Stimulated activated CD8-positive, alpha-beta memory T cell treated with anti-CD3 and anti-CD28 coated beads, Interleukin-7, amount 100 ng/mL, for 1 hour (primary cell): ENCODE results near the gene ZNF343.
"Not testable (repeated sequence)": the region's sequence is repeated elsewhere in the genome, so short reads cannot be mapped to it uniquely, and the experiment has no call there.

Experiments
- DNase-seq, 2 donors: peaks; one replicate each; pipeline ENCODE4 v3.0.0-alpha.2; 2020; ENCODE audit warnings: low read depth in 2 of 2

The ZNF343 gene

GRCh38 chr20:2521369-2522305 lies 12.9 kb upstream of the ZNF343 start:
- peak in 1 of 2 donors; percentile 38 for DNase-seq

DNA sequence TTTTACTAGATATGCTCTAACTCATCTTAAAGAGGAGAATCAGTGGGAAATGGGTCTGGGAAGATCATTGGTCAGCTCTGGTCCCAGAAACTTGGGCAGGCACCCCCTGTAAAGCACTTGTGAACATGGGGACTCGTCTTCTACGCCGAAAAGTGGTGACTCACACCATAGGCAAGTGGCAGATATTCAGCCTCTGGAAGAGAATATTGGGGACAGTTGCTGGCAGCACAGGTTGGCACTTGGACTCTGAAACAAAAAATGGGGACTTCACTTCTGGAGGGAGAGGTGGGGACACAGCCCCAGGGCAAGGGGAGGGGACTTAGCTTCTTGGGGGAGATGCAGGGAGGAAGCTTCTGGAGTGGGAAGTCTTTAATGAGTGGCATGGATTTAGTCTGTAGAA lies 11.9 kb upstream of the ZNF343 start:
- no peak for DNase-seq

DNA sequence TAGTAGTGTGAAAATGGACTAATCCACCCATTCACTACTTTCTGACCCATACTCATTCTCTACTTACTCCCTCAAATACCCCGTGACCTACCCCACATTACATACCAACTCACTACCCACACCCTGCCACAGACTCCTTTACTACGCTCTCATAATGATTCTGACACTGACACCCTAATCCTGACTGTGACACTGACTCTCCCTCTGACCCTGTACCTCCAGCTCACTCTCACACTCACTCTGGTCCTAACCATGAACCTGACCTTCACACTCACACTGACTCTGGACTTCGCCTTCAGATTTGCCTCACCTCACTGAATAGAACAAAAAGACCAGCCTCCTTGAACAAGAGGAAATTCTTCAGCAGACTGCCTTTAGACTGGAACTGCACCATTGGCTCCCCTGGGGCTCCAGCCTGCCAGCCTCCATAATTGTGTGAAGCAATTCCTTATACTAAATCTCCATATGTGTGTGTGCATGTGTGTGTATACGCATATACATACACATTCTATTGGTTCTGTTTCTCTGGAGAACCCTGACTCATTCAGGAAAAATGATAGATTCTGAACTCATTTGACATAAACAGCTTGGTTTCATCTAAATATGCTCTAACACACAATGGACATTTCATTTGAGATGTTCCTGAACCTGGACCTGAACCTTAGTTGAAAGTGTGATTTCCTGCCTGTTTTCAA lies 10.5 kb upstream of the ZNF343 start:
- DNase-seq: no peak

DNA sequence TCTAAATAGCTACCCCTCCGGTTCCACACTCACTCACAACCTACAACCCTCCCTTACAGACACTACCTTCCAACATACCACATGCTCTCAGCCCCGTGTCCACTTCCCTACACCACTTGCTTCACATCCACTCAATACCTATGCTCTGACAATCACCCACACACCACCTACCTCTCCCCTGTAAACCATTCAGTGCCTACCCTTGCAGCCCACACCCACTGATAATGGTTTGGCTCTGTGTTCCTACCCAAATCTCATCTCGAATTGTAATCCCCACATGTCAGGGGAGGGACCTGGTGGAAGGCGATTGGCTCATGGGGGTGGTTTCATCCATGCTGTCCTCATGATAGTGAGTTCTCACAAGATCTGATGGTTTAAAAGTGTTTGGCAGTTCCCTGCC lies 9.8 kb upstream of the ZNF343 start:
- DNase-seq: no peak

DNA sequence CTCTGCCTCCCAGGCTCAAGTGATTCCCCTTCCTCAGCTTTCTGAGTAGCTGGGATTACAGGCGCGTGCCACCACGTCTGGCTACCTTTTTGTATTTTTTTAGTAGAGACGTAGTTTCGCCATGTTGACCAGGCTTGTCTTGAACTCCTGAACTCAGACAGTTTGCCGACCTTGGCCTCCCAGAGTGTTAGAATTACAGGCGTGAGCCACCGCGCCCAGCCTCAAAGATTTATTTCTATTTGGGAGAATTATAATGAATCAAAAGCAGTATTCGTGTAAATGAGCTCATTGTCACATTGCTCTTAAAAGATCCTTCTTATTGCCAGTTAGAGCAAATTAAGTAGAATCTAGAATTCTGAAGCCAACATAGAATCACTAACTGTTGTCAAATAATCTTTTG lies 9.4 kb upstream of the ZNF343 start:
- DNase-seq: no peak

DNA sequence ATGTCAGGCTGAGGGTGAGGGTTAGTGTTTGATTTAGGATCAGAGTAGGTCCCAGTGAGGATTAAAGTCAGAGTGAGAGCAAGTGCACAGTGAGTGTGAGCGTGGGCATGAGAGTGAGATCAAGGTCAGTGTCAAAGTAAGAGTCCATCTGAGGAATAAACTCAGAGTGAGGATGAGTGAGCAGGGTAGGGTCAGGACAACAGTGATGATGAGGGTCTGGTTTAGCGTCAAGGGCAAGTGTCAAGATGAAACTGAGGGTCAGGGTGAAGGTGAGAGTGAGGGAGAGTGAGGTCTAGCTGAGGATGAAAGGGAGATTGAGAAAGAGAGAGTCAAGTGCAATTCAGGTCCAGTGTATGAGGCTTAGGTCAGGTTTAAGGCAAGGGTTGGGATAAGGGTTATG lies 7.7 kb upstream of the ZNF343 start:
- DNase-seq: no peak

DNA sequence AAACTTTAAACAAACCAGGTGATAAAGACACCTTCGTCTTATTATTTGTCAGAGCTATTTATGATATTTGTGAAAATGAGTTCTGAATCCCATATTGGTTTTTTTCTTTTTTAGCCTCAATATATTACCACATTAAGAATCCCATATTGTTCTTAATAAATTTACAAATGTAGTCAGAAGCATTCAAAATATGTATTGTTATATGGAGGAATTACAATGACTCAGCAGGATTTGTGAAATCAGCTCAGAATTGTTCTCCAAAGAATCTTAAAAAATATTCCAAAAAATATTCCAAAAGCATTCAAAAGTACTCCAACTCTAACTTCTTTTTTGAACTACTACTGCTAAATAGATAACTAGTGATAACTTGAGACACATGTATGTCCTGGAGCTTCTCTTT lies 6.5 kb upstream of the ZNF343 start:
- no peak for DNase-seq

GRCh38 chr20:2509794-2510193 lies 1.1 kb upstream of the ZNF343 start:
- no peak for DNase-seq

- no peak for DNase-seq
Measured at GRCh38 chr20:2509468-2509781, 710 bp upstream of the ZNF343 start.

DNA sequence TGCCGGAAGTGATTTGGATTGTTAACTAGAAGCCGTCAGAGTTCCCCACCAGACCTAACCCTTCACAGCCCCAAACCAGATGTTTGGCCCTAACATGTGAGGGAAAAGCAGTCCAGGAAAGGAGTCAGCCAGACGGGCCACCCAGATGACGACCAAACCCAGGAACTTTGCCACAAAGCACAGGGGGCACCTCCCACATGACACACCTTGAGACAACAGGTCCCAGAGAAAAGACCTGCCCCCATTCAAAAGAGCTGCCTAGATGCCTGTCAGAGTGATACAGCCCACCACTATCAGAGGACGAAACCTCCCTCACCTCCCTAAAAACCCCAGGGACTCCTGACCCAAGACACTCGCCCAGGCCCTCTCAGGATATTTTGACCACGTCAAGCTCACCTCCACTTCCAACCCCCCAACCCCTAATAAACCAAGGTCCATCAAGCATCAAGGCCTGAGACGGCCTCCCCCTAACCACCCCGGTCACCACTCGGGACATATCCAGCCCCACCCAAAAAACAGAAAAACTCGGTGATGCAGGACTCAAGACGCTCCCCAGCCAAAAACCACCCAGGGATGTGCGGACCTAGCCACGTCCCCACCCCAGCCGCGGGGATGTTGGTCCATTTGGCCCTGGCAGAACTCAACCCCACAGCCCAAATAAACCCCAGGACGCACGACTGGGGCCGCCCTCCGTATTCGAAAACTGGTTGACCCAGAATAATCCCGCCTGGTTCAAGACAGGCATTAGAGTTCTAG lies 662 bp downstream of the ZNF343 start:
- no peak for DNase-seq

- no peak for DNase-seq
Measured at GRCh38 chr20:2507464-2507863, 1.3 kb downstream of the ZNF343 start.

GRCh38 chr20:2506426-2506825 lies 2.3 kb downstream of the ZNF343 start:
- DNase-seq: not testable (repeated sequence)

- not testable (repeated sequence) for DNase-seq
Measured at GRCh38 chr20:2504803-2505202, 3.9 kb downstream of the ZNF343 start.

DNA sequence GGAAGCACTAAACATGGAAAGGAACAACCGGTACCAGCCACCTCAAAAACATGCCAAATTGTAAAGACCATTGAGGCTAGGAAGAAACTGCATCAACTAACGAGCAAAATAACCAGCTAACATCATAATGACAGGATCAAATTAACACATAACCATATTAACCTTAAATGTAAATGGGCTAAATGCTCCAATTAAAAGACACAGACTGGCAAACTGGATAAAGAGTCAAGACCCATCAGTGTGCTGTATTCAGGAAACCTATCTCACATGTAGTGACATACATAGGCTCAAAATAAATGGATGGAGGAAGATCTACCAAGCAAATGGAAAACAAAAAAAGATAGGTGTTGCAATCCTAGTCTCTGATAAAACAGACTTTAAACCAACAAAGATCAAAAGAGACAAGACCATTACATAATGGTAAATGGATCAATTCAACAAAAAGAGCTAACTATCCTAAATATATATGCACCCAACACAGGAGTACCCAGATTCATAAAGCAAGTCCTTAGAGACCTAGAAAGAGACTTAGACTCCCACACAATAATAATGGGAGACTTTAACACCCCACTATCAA lies 5.8 kb downstream of the ZNF343 start:
- DNase-seq: not testable (repeated sequence)

- no peak for DNase-seq
Measured at GRCh38 chr20:2485661-2486060, 23.1 kb downstream of the ZNF343 start.

GRCh38 chr20:2485080-2485479 lies 23.6 kb downstream of the ZNF343 start:
- no peak for DNase-seq

GRCh38 chr20:2483504-2483903 lies 25.2 kb downstream of the ZNF343 start:
- DNase-seq: no peak

DNA sequence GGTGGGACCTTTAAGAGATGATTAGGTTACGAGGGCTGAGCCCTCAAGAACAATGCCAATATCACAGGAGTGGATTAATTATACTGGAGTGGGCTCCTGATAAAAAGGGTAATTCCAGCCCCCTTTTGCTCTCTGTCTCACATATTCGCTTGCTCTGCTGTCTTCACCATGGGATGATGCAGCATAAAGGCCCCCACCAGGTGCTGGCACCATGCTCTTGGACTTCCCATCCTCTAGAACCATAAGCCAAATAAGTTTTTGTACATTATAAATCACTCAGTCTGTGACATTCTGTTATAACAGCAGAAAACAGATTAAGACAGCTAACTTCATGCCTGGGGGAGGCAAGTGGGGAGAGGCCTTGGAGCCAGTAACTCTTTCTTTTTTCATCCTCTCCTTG lies 28.3 kb downstream of the ZNF343 start:
- no peak for DNase-seq

- no peak for DNase-seq
Measured at GRCh38 chr20:2476742-2477615, 31.7 kb downstream of the ZNF343 start.

DNA sequence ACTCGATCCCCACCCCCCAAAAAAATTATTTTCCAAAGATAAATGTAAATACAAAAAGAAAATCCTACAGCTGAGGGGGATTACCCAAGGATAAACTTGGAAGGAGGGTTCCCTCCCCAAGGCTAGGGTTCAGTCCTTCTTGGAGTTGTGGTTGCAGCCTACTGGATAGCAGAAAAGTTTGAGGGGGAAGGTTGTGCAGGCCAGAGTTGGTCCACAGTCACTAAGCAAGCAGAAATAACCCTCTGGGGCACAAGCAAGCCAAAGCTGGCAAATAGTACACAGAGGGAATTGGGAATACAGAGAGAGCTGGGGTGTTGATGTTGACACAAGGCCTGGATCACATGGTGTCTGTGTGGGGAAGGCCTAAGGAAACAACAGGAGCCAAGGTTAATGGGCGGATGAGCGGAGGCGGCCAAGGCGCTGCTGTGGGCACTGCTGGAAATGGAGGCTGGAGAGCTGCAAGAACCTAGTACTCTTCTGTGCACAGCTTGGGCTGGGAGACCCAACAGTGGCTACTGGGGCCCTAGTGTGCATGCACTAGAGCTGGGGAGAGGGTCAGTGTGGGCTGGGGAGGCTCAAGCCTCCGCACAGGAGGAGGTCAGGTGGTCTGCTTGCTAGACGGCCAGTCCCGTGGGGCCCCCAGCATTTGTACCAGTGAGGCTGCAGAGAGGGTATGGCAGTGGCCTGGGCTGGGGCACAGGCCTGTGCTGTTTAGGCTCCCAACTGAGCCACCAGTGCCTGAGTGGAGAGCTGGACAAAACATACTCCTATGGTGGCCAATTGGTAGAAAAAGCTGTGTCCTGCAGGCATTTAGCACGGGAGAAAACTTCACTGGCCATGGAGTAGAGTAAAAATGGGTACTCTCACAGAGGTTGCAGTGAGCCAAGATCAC lies 32.6 kb downstream of the ZNF343 start:
- DNase-seq: no peak
